Astrocyte (in vitro differentiated cells and primary cell): ENCODE results near the gene ZNF565.

Experiments used
- EZH2 ChIP-seq: IDR thresholded peaks from 2 replicates; pipeline ENCODE4 v1.6.1; 2012; ENCODE audit warnings: mild to moderate bottlenecking, low read length, inconsistent platforms; ENCODE audit not compliant: insufficient read depth
- TF ChIP-seq, protein P1 (sequence below): IDR thresholded peaks from 2 replicates; pipeline ENCODE4 v1.5.1; 2011; ENCODE audit warnings: low read depth, mild to moderate bottlenecking, inconsistent platforms, low read length, moderate library complexity; ENCODE audit not compliant: insufficient read depth

DNA sequence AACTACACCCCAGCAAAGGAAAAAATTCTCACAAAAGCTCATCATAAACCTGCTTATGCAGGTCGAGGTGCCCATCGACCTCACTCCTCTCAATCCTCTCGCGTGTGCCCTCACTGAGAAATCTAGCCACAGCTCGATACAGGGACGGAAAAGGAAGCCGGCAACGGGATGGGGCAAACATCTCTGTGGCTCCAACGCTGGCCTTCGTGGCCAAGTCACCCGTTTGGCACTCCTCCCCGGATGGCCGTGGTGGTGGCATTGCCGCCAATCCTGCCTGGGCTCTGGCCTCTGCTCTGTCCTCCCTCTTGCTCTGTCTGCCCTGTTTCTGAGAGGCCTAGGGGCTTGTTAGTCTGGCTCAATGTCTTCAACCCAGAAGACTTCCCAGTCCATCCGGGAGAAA is 41.6 kb upstream of the ZNF565 start:
- TF ChIP-seq, protein P1, sequence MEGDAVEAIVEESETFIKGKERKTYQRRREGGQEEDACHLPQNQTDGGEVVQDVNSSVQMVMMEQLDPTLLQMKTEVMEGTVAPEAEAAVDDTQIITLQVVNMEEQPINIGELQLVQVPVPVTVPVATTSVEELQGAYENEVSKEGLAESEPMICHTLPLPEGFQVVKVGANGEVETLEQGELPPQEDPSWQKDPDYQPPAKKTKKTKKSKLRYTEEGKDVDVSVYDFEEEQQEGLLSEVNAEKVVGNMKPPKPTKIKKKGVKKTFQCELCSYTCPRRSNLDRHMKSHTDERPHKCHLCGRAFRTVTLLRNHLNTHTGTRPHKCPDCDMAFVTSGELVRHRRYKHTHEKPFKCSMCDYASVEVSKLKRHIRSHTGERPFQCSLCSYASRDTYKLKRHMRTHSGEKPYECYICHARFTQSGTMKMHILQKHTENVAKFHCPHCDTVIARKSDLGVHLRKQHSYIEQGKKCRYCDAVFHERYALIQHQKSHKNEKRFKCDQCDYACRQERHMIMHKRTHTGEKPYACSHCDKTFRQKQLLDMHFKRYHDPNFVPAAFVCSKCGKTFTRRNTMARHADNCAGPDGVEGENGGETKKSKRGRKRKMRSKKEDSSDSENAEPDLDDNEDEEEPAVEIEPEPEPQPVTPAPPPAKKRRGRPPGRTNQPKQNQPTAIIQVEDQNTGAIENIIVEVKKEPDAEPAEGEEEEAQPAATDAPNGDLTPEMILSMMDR = no peak
- no peak for TF ChIP-seq EZH2
